SK-N-SH treated with all-trans-retinoic acid at 6 μM for 48 hours (cell line): ENCODE measurements around the gene PDAP1.
"Not testable (repeated sequence)": the region's sequence is repeated elsewhere in the genome, so short reads cannot be mapped to it uniquely, and the experiment has no call there.

Source experiments
- ATAC-seq: fragments of 200-7000 bp; cut with Tn5 transposase; 3 replicates; pipeline ENCODE4 v1.9.1; 2020; ENCODE audit warnings: mild to moderate bottlenecking, moderate library complexity
- ARNTL ChIP-seq: fragments of 450-650 bp; formaldehyde crosslinking; IDR thresholded peaks from 2 replicates; pipeline ENCODE4 v1.5.0; 2020; ENCODE audit warnings: low read depth, mild to moderate bottlenecking, moderate library complexity, borderline replicate concordance
- BACH2 ChIP-seq: fragments of 250-450 bp; sonication (Bioruptor Pico); IDR thresholded peaks from 2 replicates; pipeline ENCODE4 v1.9.0; 2021; ENCODE audit warnings: mild to moderate bottlenecking, borderline replicate concordance
- CSDC2 ChIP-seq: fragments of 250-450 bp; sonication (Bioruptor Pico); IDR thresholded peaks from 2 replicates; pipeline ENCODE4 v1.5.0; 2020; ENCODE audit warnings: mild to moderate bottlenecking, moderate library complexity
- GLIS3 ChIP-seq: fragments of 250-450 bp; sonication (Bioruptor Pico); IDR thresholded peaks from 2 replicates; pipeline ENCODE4 v1.5.0; 2020; ENCODE audit warnings: mild to moderate bottlenecking, moderate library complexity
- ISL1 ChIP-seq: fragments of 250-450 bp; sonication (Bioruptor Pico); IDR thresholded peaks from 2 replicates; pipeline ENCODE4 v2.1.2; 2022; ENCODE audit warnings: mild to moderate bottlenecking, moderate library complexity
- OSR1 ChIP-seq: fragments of 250-450 bp; sonication (Bioruptor Pico); IDR thresholded peaks from 2 replicates; pipeline ENCODE4 v1.8.0; 2022; ENCODE audit warnings: moderate library complexity, mild to moderate bottlenecking, inconsistent platforms
- RARB ChIP-seq: fragments of 250-450 bp; sonication (Bioruptor Pico); IDR thresholded peaks from 2 replicates; pipeline ENCODE4 v1.8.0; 2021; ENCODE audit warnings: mild to moderate bottlenecking, moderate library complexity
- SNAI2 ChIP-seq: fragments of 250-450 bp; sonication (Bioruptor Pico); IDR thresholded peaks from 2 replicates; pipeline ENCODE4 v1.5.0; 2020; ENCODE audit warnings: mild to moderate bottlenecking, moderate library complexity
- TCF4 ChIP-seq: fragments of 250-450 bp; sonication (Bioruptor Pico); IDR thresholded peaks from 2 replicates; pipeline ENCODE4 v1.8.0; 2021; ENCODE audit warnings: mild to moderate bottlenecking, moderate library complexity, borderline replicate concordance
- TOX ChIP-seq: fragments of 250-450 bp; sonication (Bioruptor Pico); IDR thresholded peaks from 2 replicates; pipeline ENCODE4 v1.8.0; 2021; ENCODE audit warnings: mild to moderate bottlenecking, moderate library complexity, borderline replicate concordance
- ZC3H10 ChIP-seq: fragments of 250-450 bp; sonication (Bioruptor Pico); IDR thresholded peaks from 2 replicates; pipeline ENCODE4 v1.5.1; 2021; ENCODE audit warnings: mild to moderate bottlenecking, moderate library complexity
- ZFP3 ChIP-seq: fragments of 250-450 bp; sonication (Bioruptor Pico); IDR thresholded peaks from 2 replicates; pipeline ENCODE4 v1.5.0; 2020; ENCODE audit warnings: mild to moderate bottlenecking, moderate library complexity
- ZFP30 ChIP-seq: fragments of 450-650 bp; formaldehyde crosslinking; IDR thresholded peaks from 2 replicates; pipeline ENCODE4 v1.5.0; 2022; ENCODE audit warnings: mild to moderate bottlenecking, moderate library complexity
- ZNF565 ChIP-seq: fragments of 450-650 bp; formaldehyde crosslinking; conservative IDR thresholded peaks from 2 replicates; pipeline ENCODE4 v1.5.0; 2020; ENCODE audit warnings: low read depth, mild to moderate bottlenecking, moderate library complexity
- ZNF70 ChIP-seq: fragments of 450-650 bp; formaldehyde crosslinking; IDR thresholded peaks from 2 replicates; pipeline ENCODE4 v1.5.0; 2020; ENCODE audit warnings: mild to moderate bottlenecking, moderate library complexity
- ZNF8 ChIP-seq: fragments of 450-650 bp; formaldehyde crosslinking; IDR thresholded peaks from 2 replicates; pipeline ENCODE4 v1.5.0; 2020; ENCODE audit warnings: mild to moderate bottlenecking, moderate library complexity
- TF ChIP-seq, protein P1 (sequence below): fragments of 250-450 bp; sonication (Bioruptor Pico); IDR thresholded peaks from 2 replicates; pipeline ENCODE4 v1.8.0; 2021; ENCODE audit warnings: low read depth, mild to moderate bottlenecking, moderate library complexity, borderline replicate concordance
- TF ChIP-seq, protein P2 (sequence below): fragments of 250-450 bp; sonication (Bioruptor Pico); IDR thresholded peaks from 2 replicates; pipeline ENCODE4 v1.5.0; 2020; ENCODE audit warnings: mild to moderate bottlenecking, moderate library complexity
- TF ChIP-seq, protein P3 (sequence below): fragments of 250-450 bp; sonication (Bioruptor Pico); IDR thresholded peaks from 2 replicates; pipeline ENCODE4 v1.8.0; 2020; ENCODE audit warnings: mild to moderate bottlenecking, moderate library complexity, borderline replicate concordance

Gene PDAP1

DNA sequence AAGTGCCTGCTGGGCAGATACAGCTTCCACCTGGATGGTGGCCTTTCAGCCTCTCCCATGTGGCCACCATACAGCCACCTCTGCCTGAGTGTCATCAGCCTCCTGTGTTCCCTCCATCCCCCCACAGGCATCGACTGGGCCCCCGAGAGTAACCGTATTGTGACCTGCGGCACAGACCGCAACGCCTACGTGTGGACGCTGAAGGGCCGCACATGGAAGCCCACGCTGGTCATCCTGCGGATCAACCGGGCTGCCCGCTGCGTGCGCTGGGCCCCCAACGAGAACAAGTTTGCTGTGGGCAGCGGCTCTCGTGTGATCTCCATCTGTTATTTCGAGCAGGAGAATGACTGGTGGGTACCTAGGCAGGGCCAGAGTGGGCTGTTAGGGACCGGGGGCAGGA lies 20.5 kb downstream of the PDAP1 start (continued):
- TF ChIP-seq SNAI2 (CRISPR knock-in tag) (no peak), ISL1 (CRISPR knock-in tag) (no peak), ZNF8 (CRISPR knock-in tag) (no peak), TOX (CRISPR knock-in tag) (no peak), ZNF565 (CRISPR knock-in tag) (no peak), ZNF70 (no peak)
- TF ChIP-seq, protein P1, sequence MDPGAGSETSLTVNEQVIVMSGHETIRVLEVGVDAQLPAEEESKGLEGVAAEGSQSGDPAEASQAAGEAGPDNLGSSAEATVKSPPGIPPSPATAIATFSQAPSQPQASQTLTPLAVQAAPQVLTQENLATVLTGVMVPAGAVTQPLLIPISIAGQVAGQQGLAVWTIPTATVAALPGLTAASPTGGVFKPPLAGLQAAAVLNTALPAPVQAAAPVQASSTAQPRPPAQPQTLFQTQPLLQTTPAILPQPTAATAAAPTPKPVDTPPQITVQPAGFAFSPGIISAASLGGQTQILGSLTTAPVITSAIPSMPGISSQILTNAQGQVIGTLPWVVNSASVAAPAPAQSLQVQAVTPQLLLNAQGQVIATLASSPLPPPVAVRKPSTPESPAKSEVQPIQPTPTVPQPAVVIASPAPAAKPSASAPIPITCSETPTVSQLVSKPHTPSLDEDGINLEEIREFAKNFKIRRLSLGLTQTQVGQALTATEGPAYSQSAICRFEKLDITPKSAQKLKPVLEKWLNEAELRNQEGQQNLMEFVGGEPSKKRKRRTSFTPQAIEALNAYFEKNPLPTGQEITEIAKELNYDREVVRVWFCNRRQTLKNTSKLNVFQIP (CRISPR knock-in tag), result no peak

DNA sequence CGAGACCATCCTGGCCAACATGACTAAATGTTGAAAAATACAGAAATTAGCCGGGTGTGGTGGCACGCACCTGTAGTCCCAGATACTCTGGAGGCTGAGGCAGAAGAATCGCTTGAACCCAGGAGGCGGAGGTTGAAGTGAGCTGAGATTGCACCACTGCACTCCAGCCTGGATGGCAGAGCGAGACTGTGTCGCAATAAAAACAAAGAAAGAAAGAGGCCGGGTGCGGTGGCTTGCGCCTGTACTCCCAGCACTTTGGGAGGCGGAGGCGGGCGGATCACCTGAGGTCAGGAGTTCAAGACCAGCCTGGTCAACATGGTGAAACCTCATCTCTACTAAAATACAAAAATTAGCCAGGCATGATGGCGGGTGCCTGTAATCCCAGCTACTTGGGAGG lies 21.2 kb downstream of the PDAP1 start:
- ATAC-seq, result not testable (repeated sequence)
- 0 out of 2 replicates have a peak, but pooled peaks have one; percentile 38 for TF ChIP-seq GLIS3 (CRISPR knock-in tag)
- TF ChIP-seq, all 23 proteins: peak for 1; not testable (repeated sequence) for 22

DNA sequence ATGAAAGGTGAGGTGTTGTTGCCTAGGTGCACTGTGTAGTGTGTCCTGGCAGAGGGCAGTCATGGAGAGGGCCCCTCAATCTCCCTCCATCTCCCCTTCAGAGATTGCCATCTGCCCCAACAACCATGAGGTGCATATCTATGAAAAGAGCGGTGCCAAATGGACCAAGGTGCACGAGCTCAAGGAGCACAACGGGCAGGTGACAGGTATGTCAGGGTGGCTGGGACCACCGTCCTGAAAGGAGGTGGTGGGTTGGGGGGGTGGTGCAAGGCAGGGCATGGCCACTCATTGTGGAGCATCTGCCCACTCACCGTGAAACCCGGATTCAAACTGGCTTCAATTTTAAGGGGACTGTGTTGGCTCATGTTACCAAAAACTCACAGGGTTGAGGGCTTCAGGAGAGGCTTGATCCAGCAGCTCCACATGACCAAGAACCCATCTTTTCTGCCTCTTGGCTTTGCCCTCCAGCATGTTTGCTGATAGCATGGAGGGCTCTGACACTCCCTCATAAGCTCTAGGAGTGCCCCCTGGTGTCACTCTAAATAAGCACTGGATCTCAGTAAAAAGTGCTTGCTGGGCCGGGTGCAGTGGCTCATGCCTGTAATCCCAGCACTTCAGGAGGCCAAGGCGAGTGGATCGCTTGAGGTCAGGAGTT lies 21.7 kb downstream of the PDAP1 start:
- peak; percentile 50 for ATAC-seq
- no peak for TF ChIP-seq ZNF70
- TF ChIP-seq, protein P2, sequence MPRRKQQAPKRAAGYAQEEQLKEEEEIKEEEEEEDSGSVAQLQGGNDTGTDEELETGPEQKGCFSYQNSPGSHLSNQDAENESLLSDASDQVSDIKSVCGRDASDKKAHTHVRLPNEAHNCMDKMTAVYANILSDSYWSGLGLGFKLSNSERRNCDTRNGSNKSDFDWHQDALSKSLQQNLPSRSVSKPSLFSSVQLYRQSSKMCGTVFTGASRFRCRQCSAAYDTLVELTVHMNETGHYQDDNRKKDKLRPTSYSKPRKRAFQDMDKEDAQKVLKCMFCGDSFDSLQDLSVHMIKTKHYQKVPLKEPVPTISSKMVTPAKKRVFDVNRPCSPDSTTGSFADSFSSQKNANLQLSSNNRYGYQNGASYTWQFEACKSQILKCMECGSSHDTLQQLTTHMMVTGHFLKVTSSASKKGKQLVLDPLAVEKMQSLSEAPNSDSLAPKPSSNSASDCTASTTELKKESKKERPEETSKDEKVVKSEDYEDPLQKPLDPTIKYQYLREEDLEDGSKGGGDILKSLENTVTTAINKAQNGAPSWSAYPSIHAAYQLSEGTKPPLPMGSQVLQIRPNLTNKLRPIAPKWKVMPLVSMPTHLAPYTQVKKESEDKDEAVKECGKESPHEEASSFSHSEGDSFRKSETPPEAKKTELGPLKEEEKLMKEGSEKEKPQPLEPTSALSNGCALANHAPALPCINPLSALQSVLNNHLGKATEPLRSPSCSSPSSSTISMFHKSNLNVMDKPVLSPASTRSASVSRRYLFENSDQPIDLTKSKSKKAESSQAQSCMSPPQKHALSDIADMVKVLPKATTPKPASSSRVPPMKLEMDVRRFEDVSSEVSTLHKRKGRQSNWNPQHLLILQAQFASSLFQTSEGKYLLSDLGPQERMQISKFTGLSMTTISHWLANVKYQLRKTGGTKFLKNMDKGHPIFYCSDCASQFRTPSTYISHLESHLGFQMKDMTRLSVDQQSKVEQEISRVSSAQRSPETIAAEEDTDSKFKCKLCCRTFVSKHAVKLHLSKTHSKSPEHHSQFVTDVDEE (CRISPR knock-in tag), result no peak
- no peak for TF ChIP-seq GLIS3 (CRISPR knock-in tag)
- no peak for TF ChIP-seq ZFP3
- TF ChIP-seq CSDC2 (CRISPR knock-in tag), result no peak
- TF ChIP-seq TCF4 (CRISPR knock-in tag), result no peak
- TF ChIP-seq RARB (CRISPR knock-in tag), result no peak
- TF ChIP-seq, protein P1 (CRISPR knock-in tag), result no peak
- no peak for TF ChIP-seq ZC3H10 (CRISPR knock-in tag)
- TF ChIP-seq ZNF8 (CRISPR knock-in tag), result no peak
- no peak for TF ChIP-seq OSR1 (CRISPR knock-in tag)

DNA sequence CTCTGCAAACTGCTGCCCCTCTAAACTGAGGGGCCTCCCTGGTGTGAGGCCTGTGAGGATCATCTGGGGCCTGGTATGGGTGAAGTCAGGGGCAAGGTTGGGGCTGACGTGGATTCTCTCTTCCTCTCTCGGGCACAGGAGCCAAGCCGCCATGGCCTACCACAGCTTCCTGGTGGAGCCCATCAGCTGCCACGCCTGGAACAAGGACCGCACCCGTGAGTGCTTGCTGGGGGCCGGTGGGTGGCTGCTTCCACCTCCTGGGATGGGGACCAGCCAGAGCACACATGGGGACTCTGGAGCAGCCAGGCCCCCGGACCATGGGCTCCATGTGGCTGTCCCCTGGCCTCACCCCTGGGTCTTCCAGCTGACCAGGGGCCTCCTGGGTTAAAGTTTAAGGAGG lies 22.8 kb downstream of the PDAP1 start:
- TF ChIP-seq ARNTL (no peak), ZC3H10 (CRISPR knock-in tag) (no peak), SNAI2 (CRISPR knock-in tag) (no peak), ZFP30 (CRISPR knock-in tag) (no peak), RARB (CRISPR knock-in tag) (no peak), GLIS3 (CRISPR knock-in tag) (no peak), CSDC2 (CRISPR knock-in tag) (no peak), BACH2 (CRISPR knock-in tag) (no peak), TOX (CRISPR knock-in tag) (no peak), OSR1 (CRISPR knock-in tag) (no peak), ISL1 (CRISPR knock-in tag) (no peak), TCF4 (CRISPR knock-in tag) (no peak), ZNF70 (no peak)
- TF ChIP-seq, protein P1 (CRISPR knock-in tag), result no peak
- TF ChIP-seq, protein P2 (CRISPR knock-in tag), result no peak
- TF ChIP-seq, protein P3, sequence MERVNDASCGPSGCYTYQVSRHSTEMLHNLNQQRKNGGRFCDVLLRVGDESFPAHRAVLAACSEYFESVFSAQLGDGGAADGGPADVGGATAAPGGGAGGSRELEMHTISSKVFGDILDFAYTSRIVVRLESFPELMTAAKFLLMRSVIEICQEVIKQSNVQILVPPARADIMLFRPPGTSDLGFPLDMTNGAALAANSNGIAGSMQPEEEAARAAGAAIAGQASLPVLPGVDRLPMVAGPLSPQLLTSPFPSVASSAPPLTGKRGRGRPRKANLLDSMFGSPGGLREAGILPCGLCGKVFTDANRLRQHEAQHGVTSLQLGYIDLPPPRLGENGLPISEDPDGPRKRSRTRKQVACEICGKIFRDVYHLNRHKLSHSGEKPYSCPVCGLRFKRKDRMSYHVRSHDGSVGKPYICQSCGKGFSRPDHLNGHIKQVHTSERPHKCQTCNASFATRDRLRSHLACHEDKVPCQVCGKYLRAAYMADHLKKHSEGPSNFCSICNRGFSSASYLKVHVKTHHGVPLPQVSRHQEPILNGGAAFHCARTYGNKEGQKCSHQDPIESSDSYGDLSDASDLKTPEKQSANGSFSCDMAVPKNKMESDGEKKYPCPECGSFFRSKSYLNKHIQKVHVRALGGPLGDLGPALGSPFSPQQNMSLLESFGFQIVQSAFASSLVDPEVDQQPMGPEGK (CRISPR knock-in tag), result no peak
- no peak for ATAC-seq
